Upper lobe of left lung (tissue), 6 donors: Measurements from ENCODE around the gene PARD6A. TPM values are rescaled to one million over a fixed set of nuclear protein-coding genes. Genes with fewer than 3 reads are reported as not detected.

Source experiments
- ATAC-seq, 2 donors: fragments of 200-7000 bp; cut with Tn5 transposase; one replicate each; pipeline ENCODE4 v1.9.1; 2022; ENCODE audit warnings: mild to moderate bottlenecking in 2 of 2, moderate library complexity in 2 of 2; ENCODE audit not compliant: low FRiP score in 2 of 2
- DNase-seq, 2 donors: peaks; one replicate each; pipeline ENCODE4 v3.0.0-alpha.2; 2019 to 2020
- H3K27ac ChIP-seq, 4 donors: fragments of 200-600 bp; sonication (generic); one replicate each; pipeline ENCODE4 v1.5.1; 2016 to 2019
- H3K27me3 ChIP-seq, 4 donors: fragments of 200-600 bp; sonication (generic); one replicate each; pipeline ENCODE4 v1.5.1; 2017 to 2019
- H3K36me3 ChIP-seq, 4 donors: fragments of 200-600 bp; sonication (generic); one replicate each; pipeline ENCODE4 v1.5.1; 2016 to 2019
- H3K4me1 ChIP-seq, 4 donors: fragments of 200-600 bp; sonication (generic); one replicate each; pipeline ENCODE4 v1.5.1; 2018 to 2019
- H3K4me3 ChIP-seq, 4 donors: fragments of 200-600 bp; sonication (generic); one replicate each; pipeline ENCODE4 v1.5.1; 2017 to 2019; ENCODE audit warnings: mild to moderate bottlenecking in 2 of 4, moderate library complexity in 1 of 4
- H3K9me3 ChIP-seq, 4 donors: fragments of 200-600 bp; sonication (generic); one replicate each; pipeline ENCODE4 v1.5.1; 2018 to 2019
- EP300 ChIP-seq, 4 donors: sonication (generic); formaldehyde crosslinking; IDR thresholded peaks; one replicate each; pipeline ENCODE4 v1.5.1; 2017; ENCODE audit warnings: antibody characterized with exemption in 4 of 4, control low read depth in 2 of 4
- POLR2A ChIP-seq, 4 donors: fragments of 450-650 bp; IDR thresholded peaks; one replicate each; pipeline ENCODE4 v1.5.1; 2016 to 2017; ENCODE audit warnings: antibody characterized with exemption in 4 of 4, mild to moderate bottlenecking in 2 of 4
- POLR2AphosphoS5 ChIP-seq, 2 donors: sonication (generic); formaldehyde crosslinking; IDR thresholded peaks; one replicate each; pipeline ENCODE4 v1.5.1; 2017; ENCODE audit warnings: antibody characterized with exemption in 2 of 2
- WGBS, 2 donors: methylation state at CpG; one replicate each; pipeline ENCODE4 v1.1.5; 2017 to 2018; 5-methylcytosine and 5-hydroxymethylcytosine counted together
- total RNA-seq, 6 donors: library from RNA; depleted of rRNA in 4 of 6; stranded (reverse); fragments of >200 nt in 4 of 6; gene quantifications; one replicate each; pipeline versions ENCODE4 v1.1.0 to v1.2.1, GENCODE V29; 2016 to 2021
- TF ChIP-seq, protein P1 (sequence below), 6 experiments: fragments of 450-650 bp in 4 of 6; fragments of 200-600 bp in 2 of 6; sonication (generic) in 2 of 6; IDR thresholded peaks; one replicate each; pipeline ENCODE4 v1.5.1; 2016 to 2019; ENCODE audit warnings: antibody characterized with exemption in 6 of 6
- donor health status: DM: no; HTN: no; CAD: no; lungs with moderate emphysema.
- donor health status: DM: no; HTN: yes; CAD: no; lungs with severe emphysema.

PARD6A gene
- total RNA-seq, 6 donors from 2014 or later = 2.1 to 9.3 (median 6.6) TPM

DNA sequence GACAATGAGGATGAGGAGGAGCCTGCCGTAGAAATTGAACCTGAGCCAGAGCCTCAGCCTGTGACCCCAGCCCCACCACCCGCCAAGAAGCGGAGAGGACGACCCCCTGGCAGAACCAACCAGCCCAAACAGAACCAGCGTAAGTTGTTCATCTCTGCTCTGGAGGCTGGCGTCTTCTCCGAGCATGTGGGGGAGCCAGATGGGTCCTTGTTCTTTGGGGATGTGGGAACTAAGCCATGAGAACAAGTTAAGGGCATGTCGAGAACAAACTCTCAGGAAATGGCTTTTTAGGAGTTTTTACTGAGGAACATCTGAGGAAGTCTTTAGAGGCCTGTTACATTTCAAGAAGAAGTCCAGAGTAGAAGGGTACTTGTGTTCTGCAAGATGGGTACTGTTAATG, 24.0 kb upstream of the PARD6A start:
- no peak for TF ChIP-seq EP300 (IDR thresholded peaks at IDR 0.05)
- ATAC-seq = no peak
- H3K4me3 ChIP-seq = no peak overlapping the region
- no peaks in the 10 kb centered on the region for H3K27me3 ChIP-seq
- WGBS, 2 donors = 89 to 96% methylated on average over 8 of the region's 8 CpGs
- H3K9me3 ChIP-seq = no peaks in the 10 kb centered on the region
- DNase-seq = no peak
- peaks cover 0 to 8% (median 4%) of the 10 kb centered on the region in 4 donors for H3K4me1 ChIP-seq
- peaks cover 16 to 77% (median 42%) of the 10 kb centered on the region in 4 donors for H3K36me3 ChIP-seq
- no peak overlapping the region for H3K27ac ChIP-seq

- H3K4me3 ChIP-seq = no peak overlapping the region
- WGBS, 2 donors = 92 to 96% methylated on average over 12 of the region's 12 CpGs
- peaks cover 0 to 16% (median 8%) of the 10 kb centered on the region in 4 donors for H3K4me1 ChIP-seq
- H3K27ac ChIP-seq = no peak overlapping the region
- DNase-seq (no peak), ATAC-seq (no peak)
- H3K27me3 ChIP-seq = no peaks in the 10 kb centered on the region
- no peaks in the 10 kb centered on the region for H3K9me3 ChIP-seq
- TF ChIP-seq, protein P1, sequence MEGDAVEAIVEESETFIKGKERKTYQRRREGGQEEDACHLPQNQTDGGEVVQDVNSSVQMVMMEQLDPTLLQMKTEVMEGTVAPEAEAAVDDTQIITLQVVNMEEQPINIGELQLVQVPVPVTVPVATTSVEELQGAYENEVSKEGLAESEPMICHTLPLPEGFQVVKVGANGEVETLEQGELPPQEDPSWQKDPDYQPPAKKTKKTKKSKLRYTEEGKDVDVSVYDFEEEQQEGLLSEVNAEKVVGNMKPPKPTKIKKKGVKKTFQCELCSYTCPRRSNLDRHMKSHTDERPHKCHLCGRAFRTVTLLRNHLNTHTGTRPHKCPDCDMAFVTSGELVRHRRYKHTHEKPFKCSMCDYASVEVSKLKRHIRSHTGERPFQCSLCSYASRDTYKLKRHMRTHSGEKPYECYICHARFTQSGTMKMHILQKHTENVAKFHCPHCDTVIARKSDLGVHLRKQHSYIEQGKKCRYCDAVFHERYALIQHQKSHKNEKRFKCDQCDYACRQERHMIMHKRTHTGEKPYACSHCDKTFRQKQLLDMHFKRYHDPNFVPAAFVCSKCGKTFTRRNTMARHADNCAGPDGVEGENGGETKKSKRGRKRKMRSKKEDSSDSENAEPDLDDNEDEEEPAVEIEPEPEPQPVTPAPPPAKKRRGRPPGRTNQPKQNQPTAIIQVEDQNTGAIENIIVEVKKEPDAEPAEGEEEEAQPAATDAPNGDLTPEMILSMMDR (IDR thresholded peaks at IDR 0.05) = no peak
- no peak for TF ChIP-seq POLR2AphosphoS5 (IDR thresholded peaks at IDR 0.05)
- TF ChIP-seq POLR2A (IDR thresholded peaks at IDR 0.05) = no peak
- no peak for TF ChIP-seq EP300 (IDR thresholded peaks at IDR 0.05)
- H3K36me3 ChIP-seq = peaks cover 16 to 68% (median 38%) of the 10 kb centered on the region in 4 donors
These were observed 23.1 kb upstream of the PARD6A start for GRCh38 chr16:67637625-67638024.

- peaks cover 11 to 31% (median 17%) of the 10 kb centered on the region in 4 donors for H3K4me1 ChIP-seq
- peaks cover 0 to 8% (median 3%) of the 10 kb centered on the region in 4 donors for H3K27me3 ChIP-seq
- 40 to 53% methylated on average over 5 to 10 of the region's 10 CpGs for WGBS, 2 donors
- H3K36me3 ChIP-seq = peaks cover 12 to 27% (median 18%) of the 10 kb centered on the region in 4 donors
- TF ChIP-seq, protein P1 (IDR thresholded peaks at IDR 0.05) = no peak
- TF ChIP-seq POLR2AphosphoS5 (IDR thresholded peaks at IDR 0.05) = no peak
- ATAC-seq (peak; percentile 38 to 81), DNase-seq (peak in 1 of 2 donors; percentile 84)
- H3K9me3 ChIP-seq = no peaks in the 10 kb centered on the region
- H3K27ac ChIP-seq = peak overlapping the region in 2 of 4 donors; percentile 5 to 14
- no peak overlapping the region for H3K4me3 ChIP-seq
These were observed 18.7 kb upstream of the PARD6A start for GRCh38 chr16:67641779-67642708.

- Histone ChIP-seq H3K27ac (no peak overlapping the region), H3K4me3 (no peak overlapping the region), H3K9me3 (no peaks in the 10 kb centered on the region), H3K36me3 (peaks cover 0 to 9% (median 3%) of the 10 kb centered on the region in 4 donors), H3K4me1 (peaks cover 11 to 31% (median 18%) of the 10 kb centered on the region in 4 donors), H3K27me3 (peaks cover 0 to 14% (median 6%) of the 10 kb centered on the region in 4 donors)
- ATAC-seq (no peak), DNase-seq (no peak)
- WGBS, 2 donors = 94 to 95% methylated on average over 9 of the region's 9 CpGs
- TF ChIP-seq, protein P1 (IDR thresholded peaks at IDR 0.05) = no peak
- TF ChIP-seq POLR2A (IDR thresholded peaks at IDR 0.05) (no peak), POLR2AphosphoS5 (IDR thresholded peaks at IDR 0.05) (no peak), EP300 (IDR thresholded peaks at IDR 0.05) (no peak)
These were observed 16.7 kb upstream of the PARD6A start for GRCh38 chr16:67644038-67644437.

GRCh38 chr16:67645397-67646121, 15.2 kb upstream of the PARD6A start:
- TF ChIP-seq POLR2AphosphoS5 (IDR thresholded peaks at IDR 0.05) = no peak
- TF ChIP-seq EP300 (IDR thresholded peaks at IDR 0.05) = no peak
- no peak for TF ChIP-seq POLR2A (IDR thresholded peaks at IDR 0.05)
- TF ChIP-seq, protein P1 (IDR thresholded peaks at IDR 0.05) = no peak
- Histone ChIP-seq H3K27me3 (peaks cover 0 to 14% (median 6%) of the 10 kb centered on the region in 4 donors), H3K4me3 (peak overlapping the region in 3 of 4 donors; percentile 46 to 52 (median 52)), H3K9me3 (no peaks in the 10 kb centered on the region), H3K36me3 (no peaks in the 10 kb centered on the region), H3K27ac (peak overlapping the region in 2 of 4 donors; percentile 54 to 75), H3K4me1 (peaks cover 11 to 26% (median 17%) of the 10 kb centered on the region in 4 donors)
- whole genome bisulfite sequencing, 2 donors = 81% methylated on average over 12 of the region's 15 CpGs; no CpG with 5 or more reads in 1 of the 2 donors
- DNase-seq (peak in 1 of 2 donors; percentile 73), ATAC-seq (no peak)
